Activated CD4-positive, alpha-beta memory T cell treated with anti-CD3 and anti-CD28 coated beads, Interleukin-2, amount 10 ng/mL, durations not matched to agents 7 days and 5 days (primary cell): Measurements from ENCODE around the gene CDH3. TPM values are rescaled to one million over a fixed set of nuclear protein-coding genes. Genes with fewer than 3 reads are reported as not detected.

ENCODE experiments used
- CTCF ChIA-PET: fragments of 350-600 bp; sonication (Branson Sonifier 250); formaldehyde crosslinking; loops from one replicate; lab custom pipeline; 2021; ENCODE audit warnings: antibody characterized with exemption, inconsistent platforms; lab: Charles Lee
- POLR2A ChIA-PET: fragments of 350-600 bp; sonication (Branson Sonifier 250); formaldehyde crosslinking; loops from one replicate; lab custom pipeline; 2021; ENCODE audit warnings: antibody characterized with exemption; lab: Charles Lee
- DNase-seq: peaks from one replicate; pipeline ENCODE4 v3.0.0-alpha.2; 2020
- H3K27ac Mint-ChIP-seq: one replicate; pipeline ENCODE4 v1.8.0; 2021; ENCODE audit warnings: mild to moderate bottlenecking, mixed read lengths
- H3K27me3 Mint-ChIP-seq: one replicate; pipeline ENCODE4 v1.8.0; 2021; ENCODE audit warnings: mixed read lengths
- H3K36me3 Mint-ChIP-seq: one replicate; pipeline ENCODE4 v1.8.0; 2021; ENCODE audit warnings: low read depth, mixed read lengths
- H3K4me1 Mint-ChIP-seq: one replicate; pipeline ENCODE4 v1.8.0; 2021; ENCODE audit warnings: mixed read lengths
- H3K4me3 Mint-ChIP-seq: one replicate; pipeline ENCODE4 v1.8.0; 2021; ENCODE audit warnings: mild to moderate bottlenecking, mixed read lengths
- H3K9me3 Mint-ChIP-seq: one replicate; pipeline ENCODE4 v1.8.0; 2021; ENCODE audit warnings: mixed read lengths
- total RNA-seq, 2 experiments: library from RNA; stranded (reverse); gene quantifications; one replicate each; pipeline ENCODE4 v1.2.3, GENCODE V29; 2021

The CDH3 gene
- total RNA-seq, 2 experiments from 2014 or later = 0.15 to 0.33 TPM

- ChIA-PET CTCF (interaction anchor here (1.6 kb wide), 1 partner anchor 138 kb away, joined by 4 read pairs; no protein-coding TSS in a partner anchor), POLR2A (no interaction called here)
- Mint-ChIP-seq H3K9me3 (no peaks in the 10 kb centered on the region), H3K27me3 (peaks cover 14% of the 10 kb centered on the region), H3K4me1 (peaks cover 2% of the 10 kb centered on the region), H3K27ac (no peak overlapping the region), H3K36me3 (no peaks in the 10 kb centered on the region), H3K4me3 (no peak overlapping the region)
- DNase-seq = no peak
Observed at GRCh38 chr16:68658974-68659360, 13.9 kb downstream of the CDH3 start.

GRCh38 chr16:68659412-68660358 is 14.6 kb downstream of the CDH3 start:
- Mint-ChIP-seq H3K4me3 (no peak overlapping the region), H3K36me3 (no peaks in the 10 kb centered on the region), H3K27me3 (peaks cover 14% of the 10 kb centered on the region), H3K9me3 (no peaks in the 10 kb centered on the region), H3K27ac (no peak overlapping the region), H3K4me1 (peaks cover 2% of the 10 kb centered on the region)
- CTCF ChIA-PET = interaction anchor here (1.6 kb wide), 1 partner anchor 138 kb away, joined by 4 read pairs; no protein-coding TSS in a partner anchor
- no peak for DNase-seq
- POLR2A ChIA-PET = no interaction called here

GRCh38 chr16:68660359-68660795 is 15.3 kb downstream of the CDH3 start:
- H3K4me3 Mint-ChIP-seq = no peak overlapping the region
- H3K27ac Mint-ChIP-seq = no peak overlapping the region
- no peak for DNase-seq
- H3K9me3 Mint-ChIP-seq = no peaks in the 10 kb centered on the region
- H3K27me3 Mint-ChIP-seq = peaks cover 14% of the 10 kb centered on the region
- POLR2A ChIA-PET = no interaction called here
- no peaks in the 10 kb centered on the region for H3K36me3 Mint-ChIP-seq
- H3K4me1 Mint-ChIP-seq = peaks cover 2% of the 10 kb centered on the region
- CTCF ChIA-PET = no interaction called here

- DNase-seq = no peak
- Mint-ChIP-seq H3K27me3 (peaks cover 9% of the 10 kb centered on the region), H3K4me1 (peaks cover 2% of the 10 kb centered on the region), H3K9me3 (no peaks in the 10 kb centered on the region), H3K27ac (no peak overlapping the region), H3K36me3 (no peaks in the 10 kb centered on the region), H3K4me3 (no peak overlapping the region)
- ChIA-PET CTCF (no interaction called here), POLR2A (no interaction called here)
Observed at GRCh38 chr16:68662035-68662434, 16.9 kb downstream of the CDH3 start.

GRCh38 chr16:68664297-68664696 is 19.2 kb downstream of the CDH3 start:
- H3K36me3 Mint-ChIP-seq = no peaks in the 10 kb centered on the region
- no peak for DNase-seq
- no peaks in the 10 kb centered on the region for H3K9me3 Mint-ChIP-seq
- ChIA-PET CTCF (no interaction called here), POLR2A (no interaction called here)
- H3K4me3 Mint-ChIP-seq = no peak overlapping the region
- no peak overlapping the region for H3K27ac Mint-ChIP-seq
- peaks cover 9% of the 10 kb centered on the region for H3K27me3 Mint-ChIP-seq
- peaks cover 20% of the 10 kb centered on the region for H3K4me1 Mint-ChIP-seq

GRCh38 chr16:68665501-68665900 is 20.4 kb downstream of the CDH3 start:
- no peak overlapping the region for H3K4me3 Mint-ChIP-seq
- H3K27me3 Mint-ChIP-seq = peaks cover 6% of the 10 kb centered on the region
- H3K27ac Mint-ChIP-seq = no peak overlapping the region
- no peaks in the 10 kb centered on the region for H3K9me3 Mint-ChIP-seq
- H3K36me3 Mint-ChIP-seq = no peaks in the 10 kb centered on the region
- peaks cover 19% of the 10 kb centered on the region for H3K4me1 Mint-ChIP-seq
- DNase-seq = no peak
- ChIA-PET POLR2A (no interaction called here), CTCF (interaction anchor here (1.6 kb wide), 1 partner anchor 74 kb away, joined by 3 read pairs; no protein-coding TSS in a partner anchor)

- no peaks in the 10 kb centered on the region for H3K9me3 Mint-ChIP-seq
- H3K27me3 Mint-ChIP-seq = peaks cover 5% of the 10 kb centered on the region
- POLR2A ChIA-PET = interaction anchor here (1.1 kb wide), 1 partner anchor 88 kb away, joined by 3 read pairs; no protein-coding TSS in a partner anchor
- no peaks in the 10 kb centered on the region for H3K36me3 Mint-ChIP-seq
- DNase-seq = peak; percentile 26
- CTCF ChIA-PET = interaction anchor here (0.9 to 1.5 kb wide), 3 partner anchors 55 to 456 kb away, joined by 3 to 6 read pairs (median 4); no protein-coding TSS in a partner anchor
- H3K4me1 Mint-ChIP-seq = peaks cover 19% of the 10 kb centered on the region
- H3K4me3 Mint-ChIP-seq = no peak overlapping the region
- H3K27ac Mint-ChIP-seq = peak overlapping the region; percentile 36
Observed at GRCh38 chr16:68668266-68668665, 23.2 kb downstream of the CDH3 start.

- CTCF ChIA-PET = interaction anchor here (0.7 kb wide), 1 partner anchor 292 kb away, joined by 4 read pairs; no protein-coding TSS in a partner anchor
- H3K36me3 Mint-ChIP-seq = no peaks in the 10 kb centered on the region
- no peaks in the 10 kb centered on the region for H3K4me1 Mint-ChIP-seq
Observed at GRCh38 chr16:68676113-68676860, 31.2 kb downstream of the CDH3 start.

GRCh38 chr16:68681038-68681437 is 35.9 kb downstream of the CDH3 start:
- no peak overlapping the region for H3K27ac Mint-ChIP-seq
- H3K9me3 Mint-ChIP-seq = no peaks in the 10 kb centered on the region
- H3K4me1 Mint-ChIP-seq = no peaks in the 10 kb centered on the region
- no peak overlapping the region for H3K4me3 Mint-ChIP-seq
- POLR2A ChIA-PET = no interaction called here
- H3K27me3 Mint-ChIP-seq = peaks cover 4% of the 10 kb centered on the region
- no peaks in the 10 kb centered on the region for H3K36me3 Mint-ChIP-seq
- CTCF ChIA-PET = no interaction called here
- DNase-seq = no peak

More at GRCh38 chr16:68676113-68676860, 31.2 kb downstream of the CDH3 start:
- H3K27ac Mint-ChIP-seq = no peak overlapping the region
- H3K27me3 Mint-ChIP-seq = peaks cover 8% of the 10 kb centered on the region
- no peak overlapping the region for H3K4me3 Mint-ChIP-seq
- DNase-seq = no peak
- POLR2A ChIA-PET = no interaction called here
- no peaks in the 10 kb centered on the region for H3K9me3 Mint-ChIP-seq

- H3K4me1 Mint-ChIP-seq = no peaks in the 10 kb centered on the region
- DNase-seq = no peak
- no peaks in the 10 kb centered on the region for H3K36me3 Mint-ChIP-seq
- no peak overlapping the region for H3K4me3 Mint-ChIP-seq
- H3K27ac Mint-ChIP-seq = no peak overlapping the region
- H3K27me3 Mint-ChIP-seq = no peaks in the 10 kb centered on the region
- CTCF ChIA-PET = interaction anchor here (0.6 kb wide), 1 partner anchor 225 kb away, joined by 3 read pairs; no protein-coding TSS in a partner anchor
- no peaks in the 10 kb centered on the region for H3K9me3 Mint-ChIP-seq
- POLR2A ChIA-PET = no interaction called here
Observed at GRCh38 chr16:68685685-68686478, 40.8 kb downstream of the CDH3 start.

GRCh38 chr16:68686905-68687304 is 41.8 kb downstream of the CDH3 start:
- H3K27ac Mint-ChIP-seq = no peak overlapping the region
- H3K9me3 Mint-ChIP-seq = no peaks in the 10 kb centered on the region

GRCh38 chr16:68689921-68690320 is 44.8 kb downstream of the CDH3 start:
- DNase-seq = no peak
- CTCF ChIA-PET = no interaction called here
- no peaks in the 10 kb centered on the region for H3K4me1 Mint-ChIP-seq
- no peak overlapping the region for H3K27ac Mint-ChIP-seq
- H3K36me3 Mint-ChIP-seq = no peaks in the 10 kb centered on the region
- H3K27me3 Mint-ChIP-seq = no peaks in the 10 kb centered on the region
- no peaks in the 10 kb centered on the region for H3K9me3 Mint-ChIP-seq
- POLR2A ChIA-PET = no interaction called here
- H3K4me3 Mint-ChIP-seq = no peak overlapping the region

More at GRCh38 chr16:68686905-68687304, 41.8 kb downstream of the CDH3 start:
- ChIA-PET POLR2A (no interaction called here), CTCF (no interaction called here)
- no peaks in the 10 kb centered on the region for H3K36me3 Mint-ChIP-seq
- no peak for DNase-seq
- H3K4me3 Mint-ChIP-seq = no peak overlapping the region
- H3K4me1 Mint-ChIP-seq = no peaks in the 10 kb centered on the region
- no peaks in the 10 kb centered on the region for H3K27me3 Mint-ChIP-seq
